HG02852 (cell line): ENCODE measurements around the gene SLC38A6.

Experiments
- ATAC-seq: cut with Tn5 transposase; IDR thresholded peaks from one replicate; pipeline ENCODE4 v1.9.1; 2021; ENCODE audit warnings: mild to moderate bottlenecking, moderate library complexity; ENCODE audit not compliant: unreplicated experiment

Gene SLC38A6

GRCh38 chr14:61101803-61102548, 120.9 kb downstream of the SLC38A6 start:
- no peak for ATAC-seq
